ENCODE results near the gene TEX22. TPM values are rescaled to one million over a fixed set of nuclear protein-coding genes. Genes with fewer than 3 reads are reported as not detected.

TEX22 gene
- total RNA-seq, 1 donor = under 0.01 TPM

GRCh38 chr14:105445901-105446845, 47.8 kb downstream of the TEX22 start:
- no peak overlapping the region for H3K4me3 ChIP-seq (ENCODE audit: low read depth, low read length)
- DNase-seq (ENCODE audit: low read depth) = no peak
- TF ChIP-seq CTCF (IDR thresholded peaks at IDR 0.05; ENCODE audit: insufficient read depth, low read depth, low read length) = no peak

GRCh38 chr14:105446971-105447370, 48.6 kb downstream of the TEX22 start:
- no peak for TF ChIP-seq CTCF (IDR thresholded peaks at IDR 0.05; ENCODE audit: insufficient read depth, low read depth, low read length)

DNA sequence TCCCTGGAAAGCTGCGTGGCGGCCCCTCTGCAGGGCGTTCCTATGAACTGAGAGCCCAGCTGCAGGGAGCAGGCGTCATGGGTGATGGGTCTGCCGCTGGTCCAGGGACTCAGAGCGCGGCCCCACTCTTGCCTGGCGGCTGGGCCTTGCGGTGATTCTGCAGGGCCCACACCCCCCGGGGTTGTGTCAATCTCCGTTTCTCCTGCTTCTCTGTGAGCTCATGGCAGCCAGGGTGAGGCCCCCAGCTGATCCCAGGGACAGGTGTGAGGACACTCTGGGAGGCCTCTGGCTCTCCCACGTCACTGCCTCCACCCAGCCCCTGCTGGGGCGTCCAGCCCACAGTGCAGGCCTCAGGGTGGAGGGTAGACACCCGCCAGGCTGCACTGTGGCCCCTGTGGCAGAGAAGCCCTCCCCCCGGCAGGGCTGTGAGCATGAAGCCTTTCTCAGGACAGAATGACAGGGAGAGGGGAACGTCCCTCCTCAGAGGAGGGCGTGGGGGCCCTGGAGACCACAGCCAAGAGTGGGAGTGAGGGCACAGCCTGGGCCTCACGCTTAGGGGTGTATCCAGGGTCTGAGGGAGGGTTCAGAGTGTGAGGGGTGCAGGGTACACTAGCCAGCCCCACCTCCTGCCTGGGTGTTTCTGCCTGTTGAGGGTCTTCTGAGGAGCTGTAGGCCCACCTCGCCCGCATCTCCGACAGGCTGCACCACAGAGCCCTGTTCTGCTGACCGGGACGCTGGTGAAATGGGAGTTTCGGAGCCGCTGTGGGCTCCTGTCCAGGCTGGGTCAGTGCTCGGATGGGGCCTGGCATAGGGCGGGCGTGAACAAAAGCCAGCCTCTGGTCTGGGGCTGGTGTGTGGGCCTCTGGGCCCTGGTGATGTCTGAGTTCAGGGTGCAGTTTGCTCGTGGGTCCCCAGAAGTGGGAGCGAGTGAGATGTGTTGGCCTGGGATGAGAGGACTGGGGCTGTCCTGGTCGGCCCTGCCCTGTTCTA, 49.6 kb downstream of the TEX22 start:
- no peak overlapping the region for H3K4me3 ChIP-seq (ENCODE audit: low read depth, low read length)
- TF ChIP-seq CTCF (IDR thresholded peaks at IDR 0.05; ENCODE audit: insufficient read depth, low read depth, low read length) = no peak
- DNase-seq (ENCODE audit: low read depth) = no peak

More at GRCh38 chr14:105446971-105447370, 48.6 kb downstream of the TEX22 start:
- H3K4me3 ChIP-seq (ENCODE audit: low read depth, low read length) = no peak overlapping the region
- DNase-seq (ENCODE audit: low read depth) = no peak

DNA sequence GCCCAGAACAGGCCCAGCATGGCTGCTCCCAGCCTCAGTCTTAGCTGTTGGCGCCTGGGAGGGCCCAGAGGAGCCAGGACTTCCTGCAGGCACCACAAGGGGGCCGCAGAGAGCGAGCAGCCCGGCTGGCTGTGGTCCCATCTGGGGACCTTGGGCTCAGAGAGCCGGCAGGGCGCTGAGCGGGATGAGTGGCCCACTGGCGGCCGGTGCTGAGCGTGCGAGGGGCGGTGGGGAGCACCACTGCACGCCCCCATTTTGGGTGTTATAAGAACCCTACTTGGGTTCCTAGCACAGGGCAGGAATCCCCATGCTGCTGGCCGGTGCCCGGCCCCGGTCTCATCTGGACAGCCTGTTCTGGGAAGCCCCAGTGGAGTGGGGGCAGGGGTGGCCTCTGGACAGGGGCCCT, 50.4 kb downstream of the TEX22 start:
- no peak overlapping the region for H3K4me3 ChIP-seq (ENCODE audit: low read depth, low read length)
- peak; percentile 50 for DNase-seq (ENCODE audit: low read depth)
- TF ChIP-seq CTCF (IDR thresholded peaks at IDR 0.05; ENCODE audit: insufficient read depth, low read depth, low read length) = peak; percentile 87

DNA sequence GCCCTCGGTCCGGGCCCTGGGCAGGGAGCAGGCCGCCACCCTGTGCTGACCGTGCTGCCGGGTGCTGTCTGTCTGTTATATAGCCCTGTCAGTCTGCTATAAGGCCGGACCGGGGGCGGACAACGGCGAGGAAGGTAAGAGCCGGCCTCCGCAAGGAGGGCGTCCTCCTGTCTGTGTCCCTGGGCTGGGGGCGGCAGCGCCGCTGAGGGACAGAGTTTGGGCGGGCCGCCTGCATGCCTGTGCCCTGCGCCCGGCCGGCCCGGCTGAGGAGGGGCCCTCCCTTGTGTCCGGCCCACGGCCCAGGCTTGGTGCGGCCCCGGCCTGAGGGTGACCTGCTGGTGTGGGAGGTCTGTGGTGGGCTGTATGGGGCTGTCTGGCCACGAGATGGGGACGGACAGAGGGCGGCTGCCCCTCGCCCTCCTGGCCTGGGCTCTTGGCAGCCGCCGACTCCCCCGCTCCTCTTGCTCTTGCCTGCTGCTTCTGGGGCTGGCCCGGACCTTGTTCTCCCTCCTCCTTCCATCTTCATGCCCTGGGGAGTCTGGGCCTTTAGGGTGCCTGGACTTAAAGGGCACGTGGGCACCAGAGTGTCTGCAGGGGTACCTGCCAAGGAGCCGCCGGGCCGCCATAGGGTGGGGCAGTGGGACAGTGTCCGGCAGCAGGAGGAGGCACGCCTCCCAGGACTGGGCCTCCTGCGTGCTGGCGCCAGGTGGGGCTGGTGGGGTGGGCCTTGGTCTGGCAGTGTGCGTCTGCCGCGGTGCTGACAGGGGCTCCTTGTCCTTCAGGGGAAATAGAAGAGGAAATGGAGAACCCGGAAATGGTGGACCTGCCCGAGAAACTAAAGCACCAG, 51.2 kb downstream of the TEX22 start:
- no peak overlapping the region for H3K4me3 ChIP-seq (ENCODE audit: low read depth, low read length)
- DNase-seq (ENCODE audit: low read depth) = no peak
- no peak for TF ChIP-seq CTCF (IDR thresholded peaks at IDR 0.05; ENCODE audit: insufficient read depth, low read depth, low read length)

DNA sequence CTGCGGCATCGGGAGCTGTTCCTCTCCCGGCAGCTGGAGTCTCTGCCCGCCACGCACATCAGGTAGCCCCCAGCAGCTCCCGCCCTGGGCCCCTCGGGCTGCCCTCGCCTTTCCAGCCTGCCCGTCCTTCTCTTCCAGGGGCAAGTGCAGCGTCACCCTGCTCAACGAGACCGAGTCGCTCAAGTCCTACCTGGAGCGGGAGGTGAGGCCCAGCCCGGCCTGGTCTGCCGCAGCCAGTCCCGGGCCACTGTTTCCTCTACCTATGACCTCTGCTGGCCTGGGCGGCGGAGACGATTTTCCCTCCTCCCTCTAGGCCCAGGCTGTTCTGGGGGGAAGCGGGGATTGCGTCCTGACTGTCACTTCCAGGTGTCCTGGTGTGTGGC, 51.8 kb downstream of the TEX22 start:
- DNase-seq (ENCODE audit: low read depth) = no peak
- no peak overlapping the region for H3K4me3 ChIP-seq (ENCODE audit: low read depth, low read length)
- TF ChIP-seq CTCF (IDR thresholded peaks at IDR 0.05; ENCODE audit: insufficient read depth, low read depth, low read length) = no peak
